Endodermal cell (in vitro differentiated cells): Measurements from ENCODE around the gene LHFPL2. TPM values are rescaled to one million over a fixed set of nuclear protein-coding genes. Genes with fewer than 3 reads are reported as not detected.
"Not testable (repeated sequence)": the region's sequence is repeated elsewhere in the genome, so short reads cannot be mapped to it uniquely, and the experiment has no call there.

ENCODE experiments used
- DNase-seq: peaks from one replicate; pipeline ENCODE4 v3.0.0-alpha.2; 2017
- H3K27ac ChIP-seq: 2 replicates; pipeline ENCODE4 v1.5.1; 2013; ENCODE audit warnings: mild to moderate bottlenecking, low read depth, low read length, moderate library complexity
- H3K27me3 ChIP-seq: 2 replicates; pipeline ENCODE4 v1.6.1; 2013; ENCODE audit warnings: mild to moderate bottlenecking, low read length, moderate library complexity; ENCODE audit not compliant: insufficient read depth, control insufficient read depth, poor library complexity, severe bottlenecking
- H3K36me3 ChIP-seq: 2 replicates; pipeline ENCODE4 v1.7.0; 2013; ENCODE audit warnings: mild to moderate bottlenecking, low read length, moderate library complexity; ENCODE audit not compliant: control insufficient read depth, insufficient read depth
- H3K4me1 ChIP-seq: one replicate; pipeline ENCODE4 v1.7.0; 2013; ENCODE audit warnings: low read length; ENCODE audit not compliant: control insufficient read depth, insufficient read depth
- H3K4me3 ChIP-seq: 2 replicates; pipeline ENCODE4 v1.5.1; 2013; ENCODE audit warnings: mild to moderate bottlenecking, low read length, moderate library complexity
- H3K9ac ChIP-seq: 2 replicates; pipeline ENCODE4 v1.6.1; 2013; ENCODE audit warnings: mild to moderate bottlenecking, low read length, moderate library complexity; ENCODE audit not compliant: poor library complexity, severe bottlenecking; ENCODE audit errors: extremely low read depth
- H3K9me3 ChIP-seq: 2 replicates; pipeline ENCODE4 v1.6.1; 2013; ENCODE audit warnings: mild to moderate bottlenecking, low read length, moderate library complexity; ENCODE audit not compliant: control insufficient read depth
- H3K27ac Mint-ChIP-seq: 2 replicates; pipeline ENCODE4 v1.8.0; 2020; ENCODE audit warnings: mixed read lengths
- H3K27me3 Mint-ChIP-seq: 2 replicates; pipeline ENCODE4 v1.8.0; 2021; ENCODE audit warnings: mild to moderate bottlenecking, mixed read lengths; ENCODE audit not compliant: insufficient read depth
- H3K36me3 Mint-ChIP-seq: 2 replicates; pipeline ENCODE4 v1.8.0; 2020; ENCODE audit warnings: low read depth, mixed read lengths
- H3K4me1 Mint-ChIP-seq: 2 replicates; pipeline ENCODE4 v1.8.0; 2020; ENCODE audit warnings: mixed read lengths
- H3K4me3 Mint-ChIP-seq: 2 replicates; pipeline ENCODE4 v1.8.0; 2020; ENCODE audit warnings: mild to moderate bottlenecking, moderate library complexity, mixed read lengths
- H3K9me3 Mint-ChIP-seq: 2 replicates; pipeline ENCODE4 v1.8.0; 2020; ENCODE audit warnings: mild to moderate bottlenecking, mixed read lengths
- CTCF ChIP-seq: fragments of 200-600 bp; sonication (generic); conservative IDR thresholded peaks from 2 replicates; pipeline ENCODE4 v1.5.0; 2021; ENCODE audit warnings: antibody characterized with exemption, mild to moderate bottlenecking
- WGBS, 2 experiments: methylation state at CpG; one replicate each; pipeline versions ENCODE4 v1.1.5 to v1.1.7; 2013; ENCODE audit warnings: missing lambda C conversion rate in 2 of 2, mixed read lengths in 1 of 2; ENCODE audit not compliant: insufficient coverage in 1 of 2, insufficient read length in 1 of 2; 5-methylcytosine and 5-hydroxymethylcytosine counted together
- total RNA-seq, 2 donors: library from RNA; stranded (reverse); fragmentation: NEBNext Ultra II Directional in 1 of 2; extraction: Animal tissue kit (Norgen Biotek cat#: 25700) in 1 of 2; gene quantifications; 2 replicates in 1 of 2; 3 replicates in 1 of 2; pipeline ENCODE4 v1.2.1, GENCODE V29; 2021

The LHFPL2 gene
- total RNA-seq, 2 donors from 2014 or later: 136 to 238 TPM

GRCh38 chr5:78677777-78678668 lies 29.5 kb upstream of the LHFPL2 start:
- no peak for TF ChIP-seq CTCF
- H3K4me1 ChIP-seq: no peaks in the 10 kb centered on the region
- WGBS, 2 experiments: 91 to 92% methylated on average over 6 of the region's 6 CpGs
- no peak overlapping the region for H3K27ac ChIP-seq
- H3K36me3 ChIP-seq: no peaks in the 10 kb centered on the region
- H3K36me3 Mint-ChIP-seq: no peaks in the 10 kb centered on the region
- H3K4me1 Mint-ChIP-seq: peaks cover 26% of the 10 kb centered on the region
- H3K4me3 Mint-ChIP-seq: no peak overlapping the region
- H3K27me3 Mint-ChIP-seq: peaks cover 2% of the 10 kb centered on the region
- no peak overlapping the region for H3K4me3 ChIP-seq
- H3K27ac Mint-ChIP-seq: no peak overlapping the region
- H3K9me3 ChIP-seq: peaks cover 16% of the 10 kb centered on the region
- no peak for DNase-seq
- H3K27me3 ChIP-seq: no peaks in the 10 kb centered on the region
- H3K9ac ChIP-seq: no peak overlapping the region
- H3K9me3 Mint-ChIP-seq: peaks cover 19% of the 10 kb centered on the region

GRCh38 chr5:78675956-78676730 lies 27.6 kb upstream of the LHFPL2 start:
- H3K9me3 ChIP-seq: peaks cover 3% of the 10 kb centered on the region
- 92 to 94% methylated on average over 5 to 6 of the region's 6 CpGs for WGBS, 2 experiments
- H3K4me3 ChIP-seq: no peak overlapping the region
- Mint-ChIP-seq H3K4me1 (peaks cover 26% of the 10 kb centered on the region), H3K27ac (no peak overlapping the region), H3K4me3 (no peak overlapping the region), H3K9me3 (peaks cover 2% of the 10 kb centered on the region), H3K36me3 (no peaks in the 10 kb centered on the region), H3K27me3 (no peaks in the 10 kb centered on the region)
- H3K9ac ChIP-seq: no peak overlapping the region
- H3K36me3 ChIP-seq: no peaks in the 10 kb centered on the region
- no peaks in the 10 kb centered on the region for H3K27me3 ChIP-seq
- DNase-seq: no peak
- no peak for TF ChIP-seq CTCF
- H3K27ac ChIP-seq: no peak overlapping the region
- no peaks in the 10 kb centered on the region for H3K4me1 ChIP-seq

- H3K27ac Mint-ChIP-seq, H3K9ac ChIP-seq, H3K36me3 ChIP-seq, H3K27me3 ChIP-seq, H3K9me3 Mint-ChIP-seq, H3K27me3 Mint-ChIP-seq, H3K4me1 ChIP-seq, H3K36me3 Mint-ChIP-seq, H3K4me3 ChIP-seq, DNase-seq, H3K4me3 Mint-ChIP-seq, H3K9me3 ChIP-seq, H3K27ac ChIP-seq: not testable (repeated sequence)
- peaks cover 26% of the 10 kb centered on the region for H3K4me1 Mint-ChIP-seq
These were observed 25.3 kb upstream of the LHFPL2 start for GRCh38 chr5:78673827-78674226.
